ENCODE results near the gene KIFAP3. TPM values are rescaled to one million over a fixed set of nuclear protein-coding genes. Genes with fewer than 3 reads are reported as not detected.

Gene KIFAP3
- total RNA-seq, 1 donor, result 14.5 TPM

GRCh38 chr1:169999331-169999741 is 75.2 kb downstream of the KIFAP3 start:
- DNase-seq (ENCODE audit: low read depth in 2 of 3, low spot score in 2 of 3), result no peak

GRCh38 chr1:169995993-169996392 is 78.5 kb downstream of the KIFAP3 start:
- DNase-seq (ENCODE audit: low read depth in 2 of 3, low spot score in 2 of 3), result no peak

- no peak for DNase-seq (ENCODE audit: low read depth in 2 of 3, low spot score in 2 of 3)
These were observed 85.2 kb downstream of the KIFAP3 start for GRCh38 chr1:169989246-169989645.

GRCh38 chr1:169985757-169986156 is 88.7 kb downstream of the KIFAP3 start:
- no peak for DNase-seq (ENCODE audit: low read depth in 2 of 3, low spot score in 2 of 3)

GRCh38 chr1:169974067-169974466 is 100.4 kb downstream of the KIFAP3 start:
- DNase-seq (ENCODE audit: low read depth in 2 of 3, low spot score in 2 of 3), result no peak

- DNase-seq (ENCODE audit: low read depth in 2 of 3, low spot score in 2 of 3), result no peak
These were observed 104.4 kb downstream of the KIFAP3 start for GRCh38 chr1:169970114-169970513.

GRCh38 chr1:169968174-169968573 is 106.3 kb downstream of the KIFAP3 start:
- no peak for DNase-seq (ENCODE audit: low read depth in 2 of 3, low spot score in 2 of 3)

GRCh38 chr1:169964206-169964605 is 110.3 kb downstream of the KIFAP3 start:
- DNase-seq (ENCODE audit: low read depth in 2 of 3, low spot score in 2 of 3), result no peak

GRCh38 chr1:169959686-169960085 is 114.8 kb downstream of the KIFAP3 start:
- no peak for DNase-seq (ENCODE audit: low read depth in 2 of 3, low spot score in 2 of 3)

- DNase-seq (ENCODE audit: low read depth in 2 of 3, low spot score in 2 of 3), result no peak
These were observed 115.5 kb downstream of the KIFAP3 start for GRCh38 chr1:169958987-169959386.

- no peak for DNase-seq (ENCODE audit: low read depth in 2 of 3, low spot score in 2 of 3)
These were observed 116.6 kb downstream of the KIFAP3 start for GRCh38 chr1:169957884-169958283.

- no peak for DNase-seq (ENCODE audit: low read depth in 2 of 3, low spot score in 2 of 3)
These were observed 123.4 kb downstream of the KIFAP3 start for GRCh38 chr1:169951108-169951507.

GRCh38 chr1:169949139-169949538 is 125.4 kb downstream of the KIFAP3 start:
- DNase-seq (ENCODE audit: low read depth in 2 of 3, low spot score in 2 of 3), result no peak

GRCh38 chr1:169946206-169946605 is 128.3 kb downstream of the KIFAP3 start:
- no peak for DNase-seq (ENCODE audit: low read depth in 2 of 3, low spot score in 2 of 3)

GRCh38 chr1:169945181-169945580 is 129.3 kb downstream of the KIFAP3 start:
- DNase-seq (ENCODE audit: low read depth in 2 of 3, low spot score in 2 of 3), result no peak

- DNase-seq (ENCODE audit: low read depth in 2 of 3, low spot score in 2 of 3), result no peak
These were observed 129.9 kb downstream of the KIFAP3 start for GRCh38 chr1:169944621-169945020.

GRCh38 chr1:169943963-169944526 is 130.4 kb downstream of the KIFAP3 start:
- DNase-seq (ENCODE audit: low read depth in 2 of 3, low spot score in 2 of 3), result no peak

- DNase-seq (ENCODE audit: low read depth in 2 of 3, low spot score in 2 of 3), result no peak
These were observed 132.3 kb downstream of the KIFAP3 start for GRCh38 chr1:169941982-169942830.

GRCh38 chr1:169933984-169934725 is 140.3 kb downstream of the KIFAP3 start:
- no peak for DNase-seq (ENCODE audit: low read depth in 2 of 3, low spot score in 2 of 3)

- no peak for DNase-seq (ENCODE audit: low read depth in 2 of 3, low spot score in 2 of 3)
These were observed 142.7 kb downstream of the KIFAP3 start for GRCh38 chr1:169931795-169932231.

- no peak for DNase-seq (ENCODE audit: low read depth in 2 of 3, low spot score in 2 of 3)
These were observed 145.3 kb downstream of the KIFAP3 start for GRCh38 chr1:169929210-169929526.

All from hematopoietic multipotent progenitor cell (in vitro differentiated cells).